Small intestine (tissue), 7 donors: Measurements from ENCODE around the gene DLG4. TPM values are rescaled to one million over a fixed set of nuclear protein-coding genes. Genes with fewer than 3 reads are reported as not detected.
A peak's percentile ranks its signal among the peaks of the same experiment; 100 is the strongest.
"Not testable (repeated sequence)": the region's sequence is repeated elsewhere in the genome, so short reads cannot be mapped to it uniquely, and the experiment has no call there.

ENCODE experiments used
- DNase-seq, 2 donors: peaks; one replicate each; pipeline versions ENCODE4 v3.0.0 to v3.0.0-alpha.2; 2013
- FAIRE-seq: peaks from 2 replicates; lab custom pipeline; 2012; peaks lifted over from hg19 to GRCh38; lab: Jason Lieb, UNC
- H3K27ac ChIP-seq, 3 donors: one replicate each; pipeline ENCODE4 v1.5.1; 2013; ENCODE audit warnings: low read length in 2 of 3, mild to moderate bottlenecking in 2 of 3, control low read depth in 1 of 3, inconsistent platforms in 1 of 3, low read depth in 1 of 3, moderate library complexity in 1 of 3
- H3K27me3 ChIP-seq, 3 donors: one replicate each; pipeline ENCODE4 v1.6.1; 2013; ENCODE audit warnings: low read length in 3 of 3, inconsistent platforms in 1 of 3; ENCODE audit not compliant: control insufficient read depth in 3 of 3, insufficient read depth in 3 of 3
- H3K36me3 ChIP-seq, 3 donors: one replicate each; pipeline ENCODE4 v1.6.1; 2013; ENCODE audit warnings: low read length in 3 of 3, inconsistent platforms in 1 of 3, low read depth in 1 of 3, mild to moderate bottlenecking in 1 of 3, moderate library complexity in 1 of 3; ENCODE audit not compliant: control insufficient read depth in 3 of 3, insufficient read depth in 2 of 3
- H3K4me1 ChIP-seq, 3 donors: one replicate each; pipeline ENCODE4 v1.6.1; 2013; ENCODE audit warnings: low read length in 2 of 3, inconsistent platforms in 1 of 3, low read depth in 1 of 3, mild to moderate bottlenecking in 1 of 3, moderate library complexity in 1 of 3; ENCODE audit not compliant: control insufficient read depth in 3 of 3, insufficient read depth in 2 of 3
- H3K4me3 ChIP-seq, 3 donors: one replicate each; pipeline ENCODE4 v1.5.1; 2013; ENCODE audit warnings: low read length in 3 of 3, control low read depth in 1 of 3, inconsistent platforms in 1 of 3, low read depth in 1 of 3, mild to moderate bottlenecking in 1 of 3, moderate library complexity in 1 of 3
- H3K9me3 ChIP-seq, 2 donors: one replicate each; pipeline ENCODE4 v1.6.1; 2013; ENCODE audit warnings: low read depth in 1 of 2, low read length in 1 of 2; ENCODE audit not compliant: control insufficient read depth in 2 of 2, insufficient read depth in 1 of 2
- WGBS, 3 donors: extraction: QIAGEN DNeasy Blood & Tissue Kit; methylation state at CpG; one replicate each; pipeline ENCODE4 v1.1.7; 2013; 5-methylcytosine and 5-hydroxymethylcytosine counted together
- polyA plus RNA-seq, 4 donors: library from polyadenylated mRNA; stranded (reverse) in 3 of 4; unstranded in 1 of 4; fragments of 200-250 nt in 3 of 4; fragments of 120-200 nt in 1 of 4; gene quantifications; one replicate each; pipeline versions ENCODE4 v1.2.1 to v1.2.3, GENCODE V29; 2013
- donor health status: healthy with polysubstance abuse.
- donor health status: control.
- donor health status: control.
- donor health status: Bipolar disorder and iron deficiency.
- donor health status: healthy.

The DLG4 gene
- polyA plus RNA-seq, 4 donors: 0.67 to 9.2 (median 4.2) TPM

GRCh38 chr17:7168841-7169564 lies 50.6 kb downstream of the DLG4 start:
- peaks cover 0 to 17% of the 10 kb centered on the region in 2 donors for H3K9me3 ChIP-seq
- H3K4me1 ChIP-seq, H3K4me3 ChIP-seq, H3K27ac ChIP-seq, DNase-seq, H3K36me3 ChIP-seq, H3K27me3 ChIP-seq, FAIRE-seq: not testable (repeated sequence)
- WGBS, 3 donors: 59 to 80% (median 68%) methylated on average over 10 of the region's 10 CpGs

GRCh38 chr17:7167832-7168231 lies 51.8 kb downstream of the DLG4 start:
- no peak overlapping the region for H3K4me3 ChIP-seq
- FAIRE-seq (no peak), DNase-seq (peak in 1 of 2 donors; percentile 34)
- WGBS, 3 donors: 31 to 51% (median 51%) methylated on average over 4 of the region's 4 CpGs
- no peaks in the 10 kb centered on the region for H3K36me3 ChIP-seq
- H3K27ac ChIP-seq: no peak overlapping the region
- no peaks in the 10 kb centered on the region for H3K4me1 ChIP-seq
- H3K27me3 ChIP-seq: no peaks in the 10 kb centered on the region
- H3K9me3 ChIP-seq: peaks cover 0 to 17% of the 10 kb centered on the region in 2 donors

DNA sequence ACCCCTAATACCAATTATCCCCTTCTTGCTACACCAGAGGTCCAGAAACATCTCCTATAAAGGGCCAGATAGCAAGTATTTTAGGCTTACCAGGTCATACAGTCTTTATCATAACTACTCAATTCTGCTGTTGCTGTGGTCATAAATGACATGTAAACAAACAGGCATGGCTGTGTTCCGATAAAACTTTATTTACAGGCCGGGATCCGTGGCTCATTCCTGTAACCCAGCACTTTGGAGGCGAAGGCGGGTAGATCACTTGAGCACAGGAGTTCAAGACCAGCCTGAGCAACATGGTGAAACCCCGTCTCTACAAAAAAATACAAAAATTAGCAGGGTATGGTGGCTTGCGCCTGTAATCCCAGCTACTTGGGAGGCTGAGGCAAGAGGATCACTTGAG lies 52.8 kb downstream of the DLG4 start:
- Histone ChIP-seq H3K9me3 (peaks cover 0 to 17% of the 10 kb centered on the region in 2 donors), H3K36me3 (no peaks in the 10 kb centered on the region), H3K4me3 (no peak overlapping the region), H3K27me3 (no peaks in the 10 kb centered on the region), H3K4me1 (no peaks in the 10 kb centered on the region), H3K27ac (no peak overlapping the region)
- WGBS, 3 donors: 76 to 88% (median 77%) methylated on average over 7 of the region's 7 CpGs
- DNase-seq: no peak
- no peak for FAIRE-seq

DNA sequence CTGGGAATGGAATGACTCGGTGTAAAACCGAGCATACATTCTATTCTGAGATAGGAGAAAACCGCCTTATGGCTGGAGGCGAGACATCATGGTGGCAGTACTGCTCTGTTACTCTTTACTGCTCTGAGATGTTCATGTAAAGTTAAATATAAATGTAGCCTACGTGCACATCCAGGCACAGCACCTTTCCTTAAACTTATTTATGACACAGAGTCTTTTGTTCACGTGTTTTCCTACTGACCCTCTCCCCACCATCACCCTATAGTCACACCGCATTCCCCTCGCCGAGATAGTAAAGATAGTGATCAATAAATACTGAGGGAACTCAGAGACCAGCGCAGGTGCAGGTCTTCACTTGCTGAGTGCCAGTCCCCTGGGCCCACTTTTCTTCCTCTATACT lies 60.1 kb downstream of the DLG4 start:
- H3K9me3 ChIP-seq, H3K4me3 ChIP-seq, DNase-seq, H3K27ac ChIP-seq, H3K27me3 ChIP-seq, H3K36me3 ChIP-seq, FAIRE-seq, H3K4me1 ChIP-seq: not testable (repeated sequence)
- WGBS, 3 donors: 63 to 67% (median 65%) methylated on average over 10 of the region's 10 CpGs

GRCh38 chr17:7158424-7158823 lies 61.2 kb downstream of the DLG4 start:
- not testable (repeated sequence) for H3K36me3 ChIP-seq, H3K27me3 ChIP-seq, FAIRE-seq, H3K9me3 ChIP-seq, DNase-seq, H3K4me1 ChIP-seq, H3K4me3 ChIP-seq, H3K27ac ChIP-seq
- 85 to 91% (median 85%) methylated on average over 10 of the region's 10 CpGs for WGBS, 3 donors

- H3K4me3 ChIP-seq: no peak overlapping the region
- DNase-seq (peak in 1 of 2 donors; percentile 61), FAIRE-seq (no peak)
- H3K9me3 ChIP-seq: no peaks in the 10 kb centered on the region
- peaks cover 0 to 1% (median 0%) of the 10 kb centered on the region in 3 donors for H3K27me3 ChIP-seq
- WGBS, 3 donors: 55 to 64% (median 60%) methylated on average over 10 of the region's 10 CpGs
- H3K36me3 ChIP-seq: no peaks in the 10 kb centered on the region
- H3K4me1 ChIP-seq: no peaks in the 10 kb centered on the region
- no peak overlapping the region for H3K27ac ChIP-seq
These were observed 63.2 kb downstream of the DLG4 start for GRCh38 chr17:7156342-7156940.

DNA sequence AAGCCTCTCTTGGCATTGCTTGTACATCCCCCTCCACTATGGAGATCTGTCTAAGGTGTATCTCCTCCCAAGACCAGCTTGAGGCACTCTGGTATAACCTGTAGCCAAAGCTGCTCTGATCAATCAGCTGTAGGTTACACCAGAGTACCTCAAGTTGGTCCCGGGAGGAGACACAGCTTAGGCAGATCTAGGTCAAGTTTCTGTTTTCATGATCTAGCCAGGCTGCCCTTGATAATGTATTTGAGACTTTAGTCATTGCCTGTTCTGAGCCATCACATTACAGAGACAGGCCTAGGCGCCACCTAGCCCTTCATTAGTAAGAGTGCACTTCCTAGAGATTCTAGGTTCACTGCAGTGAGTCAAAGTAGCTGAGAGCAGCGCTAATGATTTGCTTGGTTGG lies 71.9 kb downstream of the DLG4 start:
- 14 to 70% (median 27%) methylated on average over 3 of the region's 3 CpGs for WGBS, 3 donors
- no peaks in the 10 kb centered on the region for H3K27me3 ChIP-seq
- no peaks in the 10 kb centered on the region for H3K4me1 ChIP-seq
- DNase-seq: peak in 1 of 2 donors; percentile 66
- H3K9me3 ChIP-seq: no peaks in the 10 kb centered on the region
- H3K36me3 ChIP-seq: no peaks in the 10 kb centered on the region
- H3K4me3 ChIP-seq: no peak overlapping the region
- H3K27ac ChIP-seq: no peak overlapping the region
- no peak for FAIRE-seq

DNA sequence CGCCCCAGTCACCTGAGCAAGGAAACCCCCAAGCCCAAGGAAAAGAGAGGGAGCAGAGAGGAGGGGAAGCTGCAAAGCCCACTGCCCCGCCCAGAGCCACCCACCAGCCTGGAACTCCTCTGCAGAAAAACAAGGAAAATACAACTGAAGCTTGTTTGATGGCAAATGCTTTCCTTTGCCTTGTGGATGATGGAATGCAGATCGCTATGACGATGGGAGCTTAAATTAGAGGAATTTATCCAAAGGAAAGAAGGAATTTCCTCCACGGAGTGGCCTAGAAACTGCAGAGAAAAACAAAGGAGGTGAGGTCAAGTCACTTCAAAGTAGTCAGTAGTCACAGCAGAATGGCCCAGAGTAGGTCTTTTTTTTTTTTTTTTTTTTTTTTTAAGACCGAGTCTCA lies 73.5 kb downstream of the DLG4 start:
- Histone ChIP-seq H3K4me3 (no peak overlapping the region), H3K4me1 (peaks cover 0 to 8% (median 0%) of the 10 kb centered on the region in 3 donors), H3K36me3 (no peaks in the 10 kb centered on the region), H3K27ac (no peak overlapping the region), H3K9me3 (no peaks in the 10 kb centered on the region), H3K27me3 (no peaks in the 10 kb centered on the region)
- no peak for FAIRE-seq
- 60 to 93% (median 79%) methylated on average over 5 to 6 of the region's 6 CpGs for WGBS, 3 donors
- no peak for DNase-seq
